GM18507 (cell line): ENCODE results near the gene CNOT8.
"Not testable (repeated sequence)": the region's sequence is repeated elsewhere in the genome, so short reads cannot be mapped to it uniquely, and the experiment has no call there.

Experiments
- DNase-seq: peaks from one replicate; pipeline ENCODE4 v3.0.0; 2011; ENCODE audit warnings: low read depth; ENCODE audit not compliant: insufficient read length; ENCODE audit errors: extremely low spot score
- FAIRE-seq: peaks from 2 replicates; lab custom pipeline; 2011; peaks lifted over from hg19 to GRCh38; lab: Jason Lieb, UNC

The CNOT8 gene

GRCh38 chr5:154858297-154858971, at the start of gene CNOT8:
Gene CNOT8 (plus strand): TSS chr5:154858627. CDS start chr5:154863279, 4,652 bp downstream.
- DNase-seq (peak; percentile 85), FAIRE-seq (peak; percentile 91)

GRCh38 chr5:154811239-154811638, 47.2 kb upstream of the CNOT8 start:
- DNase-seq, result no peak
- FAIRE-seq, result no peak

- FAIRE-seq (peak; percentile 78), DNase-seq (peak; percentile 33)
These were observed 46.6 kb upstream of the CNOT8 start for GRCh38 chr5:154811653-154812465.

DNA sequence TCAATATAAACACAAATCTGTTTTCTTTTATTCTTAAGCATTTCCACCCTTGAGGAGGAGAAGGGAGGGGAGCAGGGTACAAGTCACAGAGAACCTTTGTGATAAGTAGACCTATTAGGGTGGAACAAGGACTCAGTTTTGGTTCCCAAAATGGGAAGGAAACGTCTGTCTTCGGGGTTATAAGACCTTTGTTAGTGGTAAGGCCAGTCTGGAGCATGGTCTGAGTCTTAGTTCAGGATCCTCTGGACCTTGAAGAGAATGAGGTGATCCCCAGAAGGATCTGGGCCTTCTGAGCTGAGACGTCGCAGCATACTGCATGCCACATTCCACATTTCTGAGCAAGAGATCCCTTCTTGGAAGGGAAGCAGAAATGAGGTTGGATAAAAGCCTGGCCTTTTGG, 45.3 kb upstream of the CNOT8 start:
- DNase-seq, result no peak
- no peak for FAIRE-seq

- DNase-seq (no peak), FAIRE-seq (no peak)
These were observed 44.7 kb upstream of the CNOT8 start for GRCh38 chr5:154813736-154814135.

- FAIRE-seq (no peak), DNase-seq (no peak)
These were observed 43.4 kb upstream of the CNOT8 start for GRCh38 chr5:154815025-154815424.

DNA sequence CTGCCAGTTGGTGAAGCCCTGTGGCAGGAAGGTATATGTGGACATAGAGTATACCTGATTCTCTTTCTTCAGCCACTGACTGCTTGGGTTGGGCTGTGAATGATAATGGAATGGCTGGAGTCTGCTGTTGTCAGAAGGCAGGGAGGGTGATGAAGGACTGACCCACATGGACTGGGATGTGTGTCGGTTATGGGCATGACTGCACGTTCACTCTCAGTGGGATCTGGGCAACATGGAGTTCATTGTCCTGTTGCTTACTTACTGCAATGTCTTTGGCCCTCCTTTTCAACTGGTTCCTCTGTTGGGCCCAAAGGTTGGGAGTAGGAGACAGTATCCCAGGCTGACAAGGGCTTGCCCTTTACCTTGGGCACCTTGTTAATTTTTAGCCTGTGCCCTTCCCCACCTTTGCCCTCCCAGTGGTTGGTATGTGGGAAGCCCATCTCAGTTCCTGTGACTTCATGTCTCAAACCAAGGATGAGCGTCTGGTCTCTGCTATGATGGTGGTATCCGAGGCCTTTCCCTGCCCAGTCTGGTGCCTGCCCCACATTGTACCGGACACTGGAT, 42.7 kb upstream of the CNOT8 start:
- FAIRE-seq (no peak), DNase-seq (no peak)

GRCh38 chr5:154816891-154817492, 41.4 kb upstream of the CNOT8 start:
- no peak for DNase-seq
- FAIRE-seq, result no peak

- DNase-seq (no peak), FAIRE-seq (no peak)
These were observed 40.6 kb upstream of the CNOT8 start for GRCh38 chr5:154817815-154818214.

- DNase-seq (no peak), FAIRE-seq (no peak)
These were observed 39.8 kb upstream of the CNOT8 start for GRCh38 chr5:154818471-154819116.

GRCh38 chr5:154819546-154819945, 38.9 kb upstream of the CNOT8 start:
- FAIRE-seq (no peak), DNase-seq (no peak)

DNA sequence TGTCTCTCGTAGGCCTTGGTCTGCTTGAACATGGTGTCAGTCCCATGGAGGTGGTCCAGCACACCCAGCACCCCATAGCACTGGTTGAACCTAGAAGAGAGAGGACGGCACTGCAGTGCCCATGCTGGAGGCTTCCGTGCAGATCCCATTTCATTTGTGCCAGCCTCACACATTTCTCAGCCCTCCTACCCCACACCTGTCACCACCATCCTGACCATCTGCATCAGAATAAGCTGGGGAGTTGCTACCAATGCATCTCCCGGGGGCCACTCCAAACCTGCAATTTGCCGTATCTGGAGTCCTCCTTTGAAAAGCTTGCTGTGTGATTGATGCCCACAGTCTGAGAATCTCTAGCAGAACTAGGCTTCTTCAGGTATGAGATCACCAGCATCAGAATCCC, 38.0 kb upstream of the CNOT8 start:
- DNase-seq (no peak), FAIRE-seq (no peak)

GRCh38 chr5:154822896-154823295, 35.5 kb upstream of the CNOT8 start:
- not testable (repeated sequence) for FAIRE-seq, DNase-seq

- DNase-seq, result no peak
- FAIRE-seq, result no peak
These were observed 34.8 kb upstream of the CNOT8 start for GRCh38 chr5:154823605-154824004.

DNA sequence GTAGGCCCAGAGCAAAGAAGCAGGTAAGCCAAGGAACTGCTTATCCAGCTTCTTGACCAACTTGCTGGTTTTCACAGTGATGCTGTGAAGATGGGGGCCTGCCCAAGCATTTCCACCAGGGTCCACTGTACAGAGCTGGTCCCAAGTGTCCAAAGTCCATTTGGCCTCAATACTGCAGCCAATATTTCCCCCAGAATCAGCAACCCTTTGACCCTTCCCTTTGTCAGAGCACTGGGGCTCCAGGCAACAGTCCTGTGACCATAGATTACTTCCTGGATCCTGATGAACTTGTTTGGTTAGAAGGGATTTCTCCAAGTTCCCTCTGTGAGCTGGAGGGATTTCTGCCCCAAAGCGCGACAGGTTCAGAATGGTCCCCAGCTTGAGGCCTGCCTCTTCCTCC, 34.4 kb upstream of the CNOT8 start:
- no peak for FAIRE-seq
- DNase-seq, result no peak

- FAIRE-seq, result no peak
- no peak for DNase-seq
These were observed 29.2 kb upstream of the CNOT8 start for GRCh38 chr5:154829181-154829588.

DNA sequence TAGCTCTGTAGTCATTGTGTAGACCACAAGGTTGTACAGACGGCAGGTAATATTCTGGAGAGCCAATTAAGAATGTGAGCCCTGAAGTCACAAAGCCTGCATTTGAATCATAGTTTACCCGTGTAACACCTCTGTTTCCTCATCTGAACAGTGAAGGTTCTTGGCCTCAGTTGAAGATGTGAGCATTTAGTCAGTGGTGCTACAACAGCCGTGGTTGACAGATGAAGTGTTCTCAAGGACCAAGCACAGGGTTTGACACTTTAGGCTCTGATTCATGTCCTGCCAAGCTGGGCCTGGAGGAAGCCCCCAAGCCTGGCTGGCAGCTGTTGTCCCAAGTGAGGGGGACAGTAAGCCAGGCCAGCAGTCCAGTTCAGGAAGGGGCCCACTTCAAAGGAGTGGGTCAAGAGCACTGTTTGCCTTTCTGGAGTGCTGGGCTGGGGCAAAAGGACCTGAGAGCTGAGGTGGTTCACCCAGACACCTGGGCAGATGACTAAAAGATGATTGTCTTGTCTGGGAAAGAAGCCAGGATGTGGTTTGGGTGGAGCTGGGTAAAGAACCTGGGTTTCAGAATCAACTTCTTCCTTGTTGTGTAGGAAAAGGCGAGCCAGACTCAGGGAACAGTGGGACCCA, 28.7 kb upstream of the CNOT8 start:
- FAIRE-seq, result no peak
- DNase-seq, result no peak

DNA sequence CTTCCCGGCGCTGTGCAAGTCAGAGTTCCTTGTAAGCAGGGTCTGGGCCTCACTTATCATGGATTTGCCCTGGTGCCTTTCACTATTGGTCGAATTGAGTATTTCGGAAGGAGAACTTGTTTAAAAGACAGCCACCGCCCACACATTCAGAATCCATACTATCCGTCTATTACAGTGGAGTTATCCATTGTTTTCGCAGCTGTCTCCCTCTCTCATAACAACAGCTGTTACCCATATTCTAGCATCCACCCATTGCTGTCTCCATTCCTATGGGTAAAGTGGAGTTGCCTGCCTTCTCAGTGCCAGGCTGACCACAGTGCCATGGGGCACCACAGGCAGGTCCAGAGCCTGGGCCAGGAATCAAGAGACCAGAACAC, 28.2 kb upstream of the CNOT8 start:
- no peak for FAIRE-seq

DNA sequence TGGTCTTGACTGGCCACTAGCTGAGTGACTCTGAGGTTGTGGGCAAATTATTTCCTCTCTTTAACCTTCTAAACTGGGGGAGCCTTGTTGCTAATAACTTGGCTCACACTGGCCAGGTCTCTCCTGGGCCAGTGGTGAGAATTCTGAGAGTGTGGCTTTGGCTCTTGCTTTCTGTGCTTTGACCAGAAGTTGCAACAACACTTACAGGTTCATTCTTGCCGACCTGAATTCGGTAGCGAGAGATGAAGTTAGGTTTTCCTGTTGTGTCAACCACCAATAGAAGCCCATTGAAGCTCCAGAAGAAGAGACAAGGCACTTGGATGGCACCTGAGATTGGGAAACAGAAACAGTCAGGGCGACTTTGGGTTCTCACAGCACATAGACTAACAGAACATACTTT, 27.8 kb upstream of the CNOT8 start:
- DNase-seq (no peak), FAIRE-seq (no peak)

More for the DNA sequence above, 28.2 kb upstream of the CNOT8 start:
- DNase-seq, result no peak
